Dendritic cell treated with granulocyte-macrophage colony-stimulating factor and Interleukin-4, amounts not matched to agents 40 ng/mL and 50 ng/mL, for 4 days (primary cell): ENCODE data around the gene CFL1.
A peak's percentile ranks its signal among the peaks of the same experiment; 100 is the strongest.

ENCODE experiments used
- H3K27ac Mint-ChIP-seq: one replicate; pipeline ENCODE4 v1.8.0; 2022; ENCODE audit warnings: mild to moderate bottlenecking, mixed read lengths
- H3K27me3 Mint-ChIP-seq: one replicate; pipeline ENCODE4 v1.8.0; 2022; ENCODE audit warnings: mild to moderate bottlenecking, mixed read lengths
- H3K36me3 Mint-ChIP-seq: one replicate; pipeline ENCODE4 v1.8.0; 2022; ENCODE audit warnings: low read depth, mixed read lengths
- H3K4me1 Mint-ChIP-seq: one replicate; pipeline ENCODE4 v1.8.0; 2022; ENCODE audit warnings: low read depth, mixed read lengths
- H3K4me3 Mint-ChIP-seq: one replicate; pipeline ENCODE4 v1.8.0; 2022; ENCODE audit warnings: mild to moderate bottlenecking, moderate library complexity, mixed read lengths
- H3K9me3 Mint-ChIP-seq: one replicate; pipeline ENCODE4 v1.8.0; 2022; ENCODE audit warnings: mixed read lengths
- intact Hi-C: fragments of 100-400 bp; cut with micrococcal nuclease; formaldehyde crosslinking; loops from one replicate; pipeline ENCODE4 v1.15.0; 2022

CFL1 gene

GRCh38 chr11:65829459-65829858 lies 28.5 kb downstream of the CFL1 start:
- H3K9me3 Mint-ChIP-seq: no peaks in the 10 kb centered on the region
- H3K27ac Mint-ChIP-seq: no peak overlapping the region
- H3K36me3 Mint-ChIP-seq: no peaks in the 10 kb centered on the region
- H3K27me3 Mint-ChIP-seq: peaks cover 24% of the 10 kb centered on the region
- H3K4me3 Mint-ChIP-seq: no peak overlapping the region
- intact Hi-C loops: no loop called here
- peaks cover 32% of the 10 kb centered on the region for H3K4me1 Mint-ChIP-seq

- Mint-ChIP-seq H3K36me3 (no peaks in the 10 kb centered on the region), H3K4me1 (peaks cover 22% of the 10 kb centered on the region), H3K27me3 (peaks cover 14% of the 10 kb centered on the region), H3K4me3 (no peak overlapping the region), H3K27ac (no peak overlapping the region), H3K9me3 (no peaks in the 10 kb centered on the region)
- intact Hi-C loops: no loop called here
These were observed 30.8 kb downstream of the CFL1 start for GRCh38 chr11:65826984-65827735.

- Mint-ChIP-seq H3K27me3 (peaks cover 4% of the 10 kb centered on the region), H3K27ac (no peak overlapping the region), H3K9me3 (no peaks in the 10 kb centered on the region), H3K4me1 (peaks cover 17% of the 10 kb centered on the region), H3K4me3 (no peak overlapping the region), H3K36me3 (no peaks in the 10 kb centered on the region)
- intact Hi-C loops: no loop called here
These were observed 35.0 kb downstream of the CFL1 start for GRCh38 chr11:65822776-65823528.

- no peaks in the 10 kb centered on the region for H3K9me3 Mint-ChIP-seq
- intact Hi-C loops: no loop called here
- peak overlapping the region; percentile 17 for H3K27ac Mint-ChIP-seq
- peaks cover 26% of the 10 kb centered on the region for H3K4me1 Mint-ChIP-seq
- H3K27me3 Mint-ChIP-seq: peaks cover 4% of the 10 kb centered on the region
- H3K4me3 Mint-ChIP-seq: no peak overlapping the region
- peaks cover 5% of the 10 kb centered on the region for H3K36me3 Mint-ChIP-seq
These were observed 36.9 kb downstream of the CFL1 start for GRCh38 chr11:65821107-65821506.

GRCh38 chr11:65817835-65818680 lies 39.9 kb downstream of the CFL1 start:
- Mint-ChIP-seq H3K36me3 (peaks cover 20% of the 10 kb centered on the region), H3K4me1 (peaks cover 47% of the 10 kb centered on the region)

GRCh38 chr11:65817312-65817834 lies 40.6 kb downstream of the CFL1 start:
- Mint-ChIP-seq H3K4me1 (peaks cover 48% of the 10 kb centered on the region), H3K27ac (peak overlapping the region; percentile 77), H3K4me3 (peak overlapping the region; percentile 78), H3K9me3 (no peaks in the 10 kb centered on the region), H3K27me3 (peaks cover 3% of the 10 kb centered on the region), H3K36me3 (peaks cover 20% of the 10 kb centered on the region)
- intact Hi-C loops: no loop called here

More at GRCh38 chr11:65817835-65818680, 39.9 kb downstream of the CFL1 start:
- intact Hi-C loops: loop anchor here (1.0 kb wide), 2 partner anchors 38 to 106 kb away; partner anchors contain the start of genes AP5B1 and KAT5
- Mint-ChIP-seq H3K27ac (peak overlapping the region; percentile 77), H3K9me3 (no peaks in the 10 kb centered on the region), H3K4me3 (peak overlapping the region; percentile 78), H3K27me3 (peaks cover 7% of the 10 kb centered on the region)

GRCh38 chr11:65816696-65817095 lies 41.3 kb downstream of the CFL1 start:
- Mint-ChIP-seq H3K36me3 (peaks cover 20% of the 10 kb centered on the region), H3K27me3 (peaks cover 3% of the 10 kb centered on the region), H3K4me3 (peak overlapping the region; percentile 78), H3K4me1 (peaks cover 55% of the 10 kb centered on the region), H3K27ac (peak overlapping the region; percentile 77), H3K9me3 (no peaks in the 10 kb centered on the region)
- intact Hi-C loops: no loop called here

GRCh38 chr11:65814986-65815565 lies 42.9 kb downstream of the CFL1 start:
- Mint-ChIP-seq H3K27ac (peak overlapping the region; percentile 73), H3K36me3 (peaks cover 20% of the 10 kb centered on the region), H3K9me3 (no peaks in the 10 kb centered on the region), H3K27me3 (peaks cover 14% of the 10 kb centered on the region), H3K4me1 (peaks cover 56% of the 10 kb centered on the region), H3K4me3 (no peak overlapping the region)
- intact Hi-C loops: no loop called here

- Mint-ChIP-seq H3K9me3 (no peaks in the 10 kb centered on the region), H3K4me1 (peaks cover 56% of the 10 kb centered on the region), H3K4me3 (no peak overlapping the region), H3K27me3 (peaks cover 21% of the 10 kb centered on the region), H3K36me3 (peaks cover 20% of the 10 kb centered on the region), H3K27ac (peak overlapping the region; percentile 73)
- intact Hi-C loops: no loop called here
These were observed 43.6 kb downstream of the CFL1 start for GRCh38 chr11:65814131-65814985.

- H3K9me3 Mint-ChIP-seq: no peaks in the 10 kb centered on the region
- H3K36me3 Mint-ChIP-seq: peaks cover 20% of the 10 kb centered on the region
- no peak overlapping the region for H3K27ac Mint-ChIP-seq
- peaks cover 40% of the 10 kb centered on the region for H3K27me3 Mint-ChIP-seq
- no peak overlapping the region for H3K4me3 Mint-ChIP-seq
- intact Hi-C loops: no loop called here
- H3K4me1 Mint-ChIP-seq: peaks cover 52% of the 10 kb centered on the region
These were observed 46.1 kb downstream of the CFL1 start for GRCh38 chr11:65811764-65812475.

- Mint-ChIP-seq H3K27ac (no peak overlapping the region), H3K4me3 (no peak overlapping the region), H3K9me3 (no peaks in the 10 kb centered on the region), H3K4me1 (peaks cover 43% of the 10 kb centered on the region), H3K27me3 (peaks cover 42% of the 10 kb centered on the region), H3K36me3 (peaks cover 10% of the 10 kb centered on the region)
- intact Hi-C loops: no loop called here
These were observed 47.7 kb downstream of the CFL1 start for GRCh38 chr11:65810046-65810868.
